ENCODE results near the gene TMEM134.

- TF ChIP-seq, protein P1, sequence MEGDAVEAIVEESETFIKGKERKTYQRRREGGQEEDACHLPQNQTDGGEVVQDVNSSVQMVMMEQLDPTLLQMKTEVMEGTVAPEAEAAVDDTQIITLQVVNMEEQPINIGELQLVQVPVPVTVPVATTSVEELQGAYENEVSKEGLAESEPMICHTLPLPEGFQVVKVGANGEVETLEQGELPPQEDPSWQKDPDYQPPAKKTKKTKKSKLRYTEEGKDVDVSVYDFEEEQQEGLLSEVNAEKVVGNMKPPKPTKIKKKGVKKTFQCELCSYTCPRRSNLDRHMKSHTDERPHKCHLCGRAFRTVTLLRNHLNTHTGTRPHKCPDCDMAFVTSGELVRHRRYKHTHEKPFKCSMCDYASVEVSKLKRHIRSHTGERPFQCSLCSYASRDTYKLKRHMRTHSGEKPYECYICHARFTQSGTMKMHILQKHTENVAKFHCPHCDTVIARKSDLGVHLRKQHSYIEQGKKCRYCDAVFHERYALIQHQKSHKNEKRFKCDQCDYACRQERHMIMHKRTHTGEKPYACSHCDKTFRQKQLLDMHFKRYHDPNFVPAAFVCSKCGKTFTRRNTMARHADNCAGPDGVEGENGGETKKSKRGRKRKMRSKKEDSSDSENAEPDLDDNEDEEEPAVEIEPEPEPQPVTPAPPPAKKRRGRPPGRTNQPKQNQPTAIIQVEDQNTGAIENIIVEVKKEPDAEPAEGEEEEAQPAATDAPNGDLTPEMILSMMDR (IDR thresholded peaks at IDR 0.05) = no peak
- no peak for TF ChIP-seq POLR2A (IDR thresholded peaks at IDR 0.05)
Observed at GRCh38 chr11:67492069-67492727, 23.1 kb upstream of the TMEM134 start.

Measured in esophagus squamous epithelium (tissue), 4 donors.